Spleen (tissue), 11 donors: ENCODE results near the gene RAB5B. TPM values are rescaled to one million over a fixed set of nuclear protein-coding genes. Genes with fewer than 3 reads are reported as not detected.

Experiments
- DNase-seq: peaks from one replicate; pipeline ENCODE4 v3.0.0-alpha.2; 2020
- H3K27ac ChIP-seq, 8 donors: fragments of 200-600 bp; sonication (generic) in 7 of 8; 1 replicate in 4 of 8; 2 replicates in 4 of 8; pipeline versions ENCODE4 v1.5.0 to v1.8.0; 2016 to 2021; ENCODE audit warnings: inconsistent platforms in 4 of 8, mild to moderate bottlenecking in 4 of 8, moderate library complexity in 1 of 8
- H3K27me3 ChIP-seq, 7 donors: fragments of 200-600 bp; sonication (generic) in 6 of 7; replicated peaks in 1 of 7; 1 replicate in 4 of 7; 2 replicates in 3 of 7; pipeline versions ENCODE4 v1.5.0 to v1.8.0; 2016 to 2021; ENCODE audit warnings: inconsistent platforms in 3 of 7, mild to moderate bottlenecking in 1 of 7
- H3K36me3 ChIP-seq, 6 donors: fragments of 200-600 bp; sonication (generic) in 5 of 6; 1 replicate in 4 of 6; 2 replicates in 2 of 6; pipeline versions ENCODE4 v1.5.0 to v1.8.0; 2016 to 2021; ENCODE audit warnings: inconsistent platforms in 2 of 6
- H3K4me1 ChIP-seq, 6 donors: fragments of 200-600 bp; sonication (generic) in 5 of 6; 1 replicate in 3 of 6; 2 replicates in 3 of 6; pipeline versions ENCODE4 v1.5.0 to v1.8.0; 2016 to 2021; ENCODE audit warnings: inconsistent platforms in 3 of 6
- H3K4me3 ChIP-seq, 8 donors: fragments of 200-600 bp; sonication (generic) in 7 of 8; 1 replicate in 4 of 8; 2 replicates in 4 of 8; pipeline versions ENCODE4 v1.5.0 to v1.8.0; 2016 to 2021; ENCODE audit warnings: inconsistent platforms in 4 of 8, mild to moderate bottlenecking in 4 of 8, moderate library complexity in 2 of 8
- H3K9me3 ChIP-seq, 8 donors: fragments of 200-600 bp; sonication (generic) in 7 of 8; 1 replicate in 4 of 8; 2 replicates in 4 of 8; pipeline versions ENCODE4 v1.5.0 to v1.8.0; 2016 to 2021; ENCODE audit warnings: inconsistent platforms in 4 of 8
- CTCF ChIP-seq, 11 experiments: fragments of 200-600 bp in 7 of 11; fragments of 450-650 bp in 4 of 11; sonication (generic) in 4 of 11; IDR thresholded peaks in 8 of 11; conservative IDR thresholded peaks in 3 of 11; 1 replicate in 7 of 11; 2 replicates in 4 of 11; pipeline versions ENCODE4 v1.4.0 to v1.8.0; 2016 to 2021; ENCODE audit warnings: antibody characterized with exemption in 11 of 11, inconsistent platforms in 4 of 11, mild to moderate bottlenecking in 1 of 11
- POLR2A ChIP-seq, 3 donors: fragments of 450-650 bp; IDR thresholded peaks; one replicate each; pipeline ENCODE4 v1.5.1; 2017; ENCODE audit warnings: antibody characterized with exemption in 3 of 3, mild to moderate bottlenecking in 1 of 3
- POLR2AphosphoS5 ChIP-seq, 3 donors: sonication (generic); formaldehyde crosslinking; IDR thresholded peaks; one replicate each; pipeline ENCODE4 v1.5.1; 2017; ENCODE audit warnings: antibody characterized with exemption in 3 of 3
- WGBS, 5 donors: extraction: QIAGEN DNeasy Blood & Tissue Kit in 3 of 5; methylation state at CpG; one replicate each; pipeline versions ENCODE4 v1.1.5 to v1.1.7; 2013 to 2018; 5-methylcytosine and 5-hydroxymethylcytosine counted together
- intact Hi-C: fragments of 100-400 bp; cut with DNase I; formaldehyde crosslinking; loops from one replicate; pipeline ENCODE4 v1.15.0; 2023; ENCODE audit warnings: low total_unique reads
- polyA plus RNA-seq, 3 donors: library from polyadenylated mRNA; stranded (reverse); fragments of 200-250 nt; gene quantifications; one replicate each; pipeline ENCODE4 v1.2.1, GENCODE V29; 2013
- total RNA-seq, 7 donors: library from RNA; depleted of rRNA in 3 of 7; stranded (reverse); fragments of >200 nt in 3 of 7; fragmentation: NEBNext Ultra II Directional in 4 of 7; extraction: Animal tissue kit (Norgen Biotek cat#: 25700) in 4 of 7; gene quantifications; one replicate each; pipeline versions ENCODE4 v1.1.0 to v1.2.1, GENCODE V29; 2016 to 2021
- donor health status: healthy with polysubstance abuse.
- donor health status: DM: no; HTN: no; CAD: no; lungs with moderate emphysema.
- donor health status: DM: no; HTN: no; CAD: no.
- donor health status: Bipolar disorder and iron deficiency.
- donor health status: healthy.
- donor health status: DM: no; HTN: no; CAD: no.
- donor health status: DM: yes; HTN: yes; CAD: no.

The RAB5B gene
- total and polyA plus RNA-seq, 10 donors = 30.9 to 101 (median 81.4) TPM

- Histone ChIP-seq H3K4me3 (no peak overlapping the region), H3K4me1 (peaks cover 0 to 26% (median 10%) of the 10 kb centered on the region in 6 donors), H3K9me3 (no peaks in the 10 kb centered on the region), H3K27me3 (no peaks in the 10 kb centered on the region), H3K27ac (peak overlapping the region in 5 of 8 donors; percentile 37 to 73 (median 58)), H3K36me3 (peaks cover 2 to 53% (median 9%) of the 10 kb centered on the region in 6 donors)
- intact Hi-C loops = no loop called here
- 62 to 81% (median 72%) methylated on average over 3 to 5 of the region's 5 CpGs for WGBS, 5 donors
- DNase-seq = no peak
- TF ChIP-seq POLR2A (IDR thresholded peaks at IDR 0.05) (no peak), POLR2AphosphoS5 (IDR thresholded peaks at IDR 0.05) (no peak), CTCF (IDR thresholded peaks at IDR 0.05 in 8 of 11, conservative IDR thresholded peaks at IDR 0.05 in 3 of 11) (no peak)
These were observed 54.8 kb downstream of the RAB5B start for GRCh38 chr12:56028511-56029165.

GRCh38 chr12:56029166-56029519 lies 55.3 kb downstream of the RAB5B start:
- Histone ChIP-seq H3K27ac (peak overlapping the region in 5 of 8 donors; percentile 37 to 73 (median 58)), H3K36me3 (peaks cover 2 to 58% (median 11%) of the 10 kb centered on the region in 6 donors), H3K27me3 (no peaks in the 10 kb centered on the region), H3K9me3 (no peaks in the 10 kb centered on the region), H3K4me3 (no peak overlapping the region), H3K4me1 (peaks cover 0 to 24% (median 10%) of the 10 kb centered on the region in 6 donors)
- intact Hi-C loops = no loop called here
- DNase-seq = no peak
- TF ChIP-seq CTCF (IDR thresholded peaks at IDR 0.05 in 8 of 11, conservative IDR thresholded peaks at IDR 0.05 in 3 of 11) (no peak), POLR2A (IDR thresholded peaks at IDR 0.05) (no peak), POLR2AphosphoS5 (IDR thresholded peaks at IDR 0.05) (no peak)

GRCh38 chr12:56029666-56030293 lies 55.9 kb downstream of the RAB5B start:
- DNase-seq = no peak
- no peak overlapping the region for H3K4me3 ChIP-seq
- no peaks in the 10 kb centered on the region for H3K27me3 ChIP-seq
- peaks cover 0 to 24% (median 10%) of the 10 kb centered on the region in 6 donors for H3K4me1 ChIP-seq
- H3K27ac ChIP-seq = peak overlapping the region in 5 of 8 donors; percentile 37 to 73 (median 58)
- no peaks in the 10 kb centered on the region for H3K9me3 ChIP-seq
- 83 to 89% (median 87%) methylated on average over 6 of the region's 6 CpGs for whole genome bisulfite sequencing, 5 donors
- TF ChIP-seq POLR2A (IDR thresholded peaks at IDR 0.05) (no peak), CTCF (IDR thresholded peaks at IDR 0.05 in 8 of 11, conservative IDR thresholded peaks at IDR 0.05 in 3 of 11) (peak in 10 of 11 experiments; percentile 23 to 79 (median 66))
- H3K36me3 ChIP-seq = peaks cover 2 to 61% (median 16%) of the 10 kb centered on the region in 6 donors
- intact Hi-C loops = no loop called here

- WGBS, 5 donors = 43 to 100% (median 72%) methylated on average over 1 of the region's 1 CpG
- peak overlapping the region in 2 of 8 donors; percentile 1 to 16 for H3K27ac ChIP-seq
- H3K4me3 ChIP-seq = no peak overlapping the region
- TF ChIP-seq CTCF (IDR thresholded peaks at IDR 0.05 in 8 of 11, conservative IDR thresholded peaks at IDR 0.05 in 3 of 11) (no peak), POLR2AphosphoS5 (IDR thresholded peaks at IDR 0.05) (no peak)
- H3K4me1 ChIP-seq = peaks cover 0 to 24% (median 10%) of the 10 kb centered on the region in 6 donors
- H3K27me3 ChIP-seq = no peaks in the 10 kb centered on the region
- no peak for DNase-seq
- intact Hi-C loops = no loop called here
- H3K9me3 ChIP-seq = no peaks in the 10 kb centered on the region
- H3K36me3 ChIP-seq = peaks cover 2 to 63% (median 22%) of the 10 kb centered on the region in 6 donors
These were observed 58.1 kb downstream of the RAB5B start for GRCh38 chr12:56031987-56032386.
